ENCODE results near the gene MTCL1. TPM values are rescaled to one million over a fixed set of nuclear protein-coding genes. Genes with fewer than 3 reads are reported as not detected.

MTCL1 gene
- total RNA-seq, 1 donor from 2014 or later = 7.7 TPM

DNA sequence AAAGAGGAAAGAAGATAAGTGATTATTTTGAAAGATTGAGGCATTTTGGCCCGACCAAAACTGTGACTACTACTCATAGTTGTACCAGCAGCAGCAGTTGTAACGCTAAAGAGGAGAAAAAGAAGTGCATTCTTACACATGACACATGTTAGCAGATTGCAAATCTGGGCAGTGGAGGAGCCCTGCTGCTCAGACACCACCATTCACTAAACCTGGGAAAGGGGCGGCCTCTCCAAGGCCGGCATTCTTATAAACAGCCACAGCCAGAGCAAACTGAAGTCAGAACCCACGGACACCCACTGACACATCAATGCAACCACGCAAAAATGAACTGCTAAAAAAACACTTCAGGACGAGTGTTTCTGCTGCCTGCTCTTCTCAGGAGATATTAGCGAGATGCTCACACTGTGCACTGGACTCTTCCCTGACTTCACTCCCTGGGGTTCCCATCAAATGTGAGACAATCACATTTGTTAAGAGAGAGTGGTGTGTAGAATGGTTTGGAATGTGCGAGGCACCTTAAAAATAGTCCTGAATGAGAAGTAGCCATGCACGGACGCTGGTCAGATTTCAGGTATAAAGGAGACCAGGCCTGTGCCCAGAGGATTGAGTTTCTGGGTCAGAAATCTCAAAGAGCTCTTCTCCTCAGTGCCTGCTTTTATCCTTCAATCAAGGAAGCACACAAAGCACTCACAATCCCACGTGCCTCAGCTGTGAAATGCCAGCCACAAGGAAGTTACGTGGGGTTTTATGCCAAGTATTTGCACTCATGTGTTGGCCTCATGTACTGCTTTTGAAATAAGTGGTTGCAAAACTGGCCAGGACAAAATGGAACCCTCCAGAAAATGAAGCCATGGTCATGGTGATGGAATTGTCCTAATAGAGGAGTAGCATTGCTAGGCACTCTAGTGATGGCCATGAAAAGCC, 83.4 kb downstream of the MTCL1 start:
- no peak for DNase-seq (ENCODE audit: low read depth in 2 of 2)

DNA sequence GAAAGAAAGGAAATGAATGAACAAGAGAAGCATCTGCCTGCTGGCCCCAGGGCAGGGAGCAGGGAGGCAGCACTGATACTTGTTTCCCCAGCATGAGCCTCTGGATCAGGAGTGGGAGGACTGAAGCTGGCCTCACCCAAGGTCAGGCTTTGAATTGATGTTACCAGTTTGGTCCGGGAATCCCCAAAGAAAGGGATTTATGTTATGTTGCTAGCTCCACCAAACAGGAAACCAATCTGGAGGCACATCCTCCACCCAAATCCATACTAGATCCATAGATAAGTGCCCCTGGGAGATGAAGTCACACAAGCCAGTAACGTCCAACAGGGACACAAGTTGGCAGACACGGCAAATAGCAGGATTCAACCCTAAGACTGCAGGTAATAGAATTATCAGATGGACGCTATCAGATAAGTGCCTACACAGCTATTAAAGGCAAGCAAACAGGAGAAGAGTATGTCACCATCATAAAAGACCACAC, 85.9 kb downstream of the MTCL1 start:
- DNase-seq (ENCODE audit: low read depth in 2 of 2) = peak; percentile 72 to 78

DNA sequence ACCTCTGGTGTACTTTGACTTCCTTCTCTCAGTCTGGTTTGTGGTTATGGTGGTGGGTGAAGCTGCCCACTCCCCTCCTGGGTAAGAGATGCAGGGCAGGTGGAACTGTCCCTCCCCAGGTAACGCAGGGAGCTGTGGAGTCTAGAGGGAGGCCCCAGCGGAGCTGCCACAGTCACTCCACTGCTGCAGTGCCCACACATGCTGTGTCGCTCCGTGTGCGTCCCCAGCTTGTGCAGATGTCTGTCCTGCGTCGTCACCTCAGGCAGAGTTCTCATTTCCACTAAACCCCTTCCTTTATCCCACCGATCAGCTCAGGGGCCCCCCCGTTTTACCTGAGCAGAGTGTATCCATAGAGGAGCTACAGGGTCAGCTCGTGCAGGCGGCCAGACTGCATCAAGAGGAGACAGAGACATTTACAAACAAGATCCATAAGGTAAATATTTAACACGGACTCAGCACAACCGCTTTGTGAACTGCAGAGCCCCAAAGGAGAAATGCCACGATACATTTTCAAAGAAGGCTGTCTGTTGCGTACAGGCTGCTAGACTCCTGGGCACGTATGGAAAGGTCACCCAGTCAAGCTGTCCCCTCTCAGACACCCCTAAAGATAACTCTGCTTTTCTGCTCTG, 87.4 kb downstream of the MTCL1 start:
- no peak for DNase-seq (ENCODE audit: low read depth in 2 of 2)

DNA sequence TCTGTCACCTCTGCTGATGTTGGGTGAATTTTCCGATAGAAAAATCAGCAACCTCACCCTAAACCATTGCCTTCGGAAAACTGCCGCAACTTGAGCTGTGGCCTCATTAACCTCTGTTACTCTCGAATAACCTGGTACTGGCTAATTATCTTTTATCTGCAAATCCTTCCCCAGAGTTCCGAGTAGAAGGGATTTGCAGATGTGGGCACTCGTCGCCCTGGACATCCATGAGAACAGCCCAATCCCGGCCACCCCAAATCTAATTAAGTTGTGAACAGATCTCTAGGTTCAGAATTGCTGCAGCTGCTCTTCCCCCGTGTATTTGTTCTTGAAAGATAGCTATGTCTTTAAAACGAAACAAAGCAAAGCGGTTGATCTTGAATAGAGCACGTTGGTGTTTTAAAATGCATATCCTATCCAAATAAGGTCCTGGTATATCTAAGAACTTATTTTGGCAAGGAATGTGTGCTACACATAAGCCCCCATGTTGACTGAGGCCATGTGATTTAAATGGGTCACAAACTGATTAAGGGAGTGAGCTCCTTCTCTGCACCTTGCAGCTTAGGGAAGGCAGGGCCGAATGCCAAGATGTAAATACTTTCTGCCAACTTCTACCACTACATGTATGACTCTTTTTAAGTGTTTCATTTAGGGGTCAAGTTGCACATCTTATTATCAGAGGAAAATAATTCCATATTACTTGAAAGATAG, 88.2 kb downstream of the MTCL1 start:
- DNase-seq (ENCODE audit: low read depth in 2 of 2) = no peak

- peak in 1 of 2 donors; percentile 60 for DNase-seq (ENCODE audit: low read depth in 2 of 2)
Observed at GRCh38 chr18:8794156-8794933, 89.0 kb downstream of the MTCL1 start.

DNA sequence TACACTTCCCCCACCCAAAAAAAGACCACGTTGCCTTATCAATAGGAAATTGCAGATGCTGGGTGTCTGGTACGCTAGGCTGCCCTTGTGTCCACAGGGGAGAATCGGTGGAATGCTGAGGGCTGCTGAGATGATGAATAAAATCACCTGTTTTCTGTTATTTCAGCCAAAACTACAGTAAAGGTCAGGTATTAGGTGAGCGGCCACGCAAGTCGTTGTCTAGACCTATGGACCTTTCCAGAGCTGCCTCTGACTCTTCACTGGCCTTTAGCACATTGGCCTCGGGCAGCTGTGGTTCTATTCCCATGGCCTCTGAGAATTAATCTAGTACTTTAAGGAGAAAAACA, 89.6 kb downstream of the MTCL1 start:
- no peak for DNase-seq (ENCODE audit: low read depth in 2 of 2)

GRCh38 chr18:8795586-8796325, 90.4 kb downstream of the MTCL1 start:
- peak in 1 of 2 donors; percentile 46 for DNase-seq (ENCODE audit: low read depth in 2 of 2)

DNA sequence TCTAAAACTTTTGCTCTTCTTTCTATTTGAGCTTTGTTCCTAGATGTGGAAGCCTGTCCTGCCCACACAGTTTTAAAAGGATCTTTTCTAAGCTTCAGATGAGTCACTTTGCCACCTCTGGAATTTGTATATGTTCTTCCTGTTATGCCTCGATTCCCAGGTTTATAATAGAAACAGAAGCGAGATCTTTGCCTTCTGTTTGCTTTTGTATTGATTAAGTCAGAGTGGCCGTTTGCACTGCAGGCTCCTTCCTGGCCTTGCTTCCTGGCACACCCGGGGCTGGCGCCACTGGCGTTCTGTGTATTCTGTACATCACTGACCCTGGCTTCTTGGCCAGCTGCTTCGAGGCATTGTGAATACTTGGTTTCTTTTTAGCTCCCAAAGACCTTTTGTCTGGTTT, 91.8 kb downstream of the MTCL1 start:
- peak in 1 of 2 donors; percentile 54 for DNase-seq (ENCODE audit: low read depth in 2 of 2)

DNA sequence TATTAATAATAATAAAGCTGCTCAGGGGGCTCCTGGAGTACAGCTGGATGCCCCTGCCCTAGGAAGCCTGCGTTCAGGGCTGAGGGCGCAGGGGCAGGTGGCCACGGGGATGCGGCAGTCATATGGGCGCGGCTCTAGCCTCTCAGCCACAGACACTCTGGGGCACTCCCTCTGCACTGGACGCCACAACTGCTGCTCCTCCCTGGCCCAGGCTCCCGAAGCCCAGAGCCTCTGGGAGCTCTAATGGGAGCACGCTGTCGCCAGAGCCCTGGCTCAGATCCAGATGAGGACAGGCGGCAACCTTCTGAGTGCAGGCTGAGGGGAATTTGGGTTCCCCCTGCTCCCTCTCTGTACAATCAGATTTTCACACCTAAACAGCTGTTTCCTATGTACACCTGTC, 93.6 kb downstream of the MTCL1 start:
- DNase-seq (ENCODE audit: low read depth in 2 of 2) = no peak

DNA sequence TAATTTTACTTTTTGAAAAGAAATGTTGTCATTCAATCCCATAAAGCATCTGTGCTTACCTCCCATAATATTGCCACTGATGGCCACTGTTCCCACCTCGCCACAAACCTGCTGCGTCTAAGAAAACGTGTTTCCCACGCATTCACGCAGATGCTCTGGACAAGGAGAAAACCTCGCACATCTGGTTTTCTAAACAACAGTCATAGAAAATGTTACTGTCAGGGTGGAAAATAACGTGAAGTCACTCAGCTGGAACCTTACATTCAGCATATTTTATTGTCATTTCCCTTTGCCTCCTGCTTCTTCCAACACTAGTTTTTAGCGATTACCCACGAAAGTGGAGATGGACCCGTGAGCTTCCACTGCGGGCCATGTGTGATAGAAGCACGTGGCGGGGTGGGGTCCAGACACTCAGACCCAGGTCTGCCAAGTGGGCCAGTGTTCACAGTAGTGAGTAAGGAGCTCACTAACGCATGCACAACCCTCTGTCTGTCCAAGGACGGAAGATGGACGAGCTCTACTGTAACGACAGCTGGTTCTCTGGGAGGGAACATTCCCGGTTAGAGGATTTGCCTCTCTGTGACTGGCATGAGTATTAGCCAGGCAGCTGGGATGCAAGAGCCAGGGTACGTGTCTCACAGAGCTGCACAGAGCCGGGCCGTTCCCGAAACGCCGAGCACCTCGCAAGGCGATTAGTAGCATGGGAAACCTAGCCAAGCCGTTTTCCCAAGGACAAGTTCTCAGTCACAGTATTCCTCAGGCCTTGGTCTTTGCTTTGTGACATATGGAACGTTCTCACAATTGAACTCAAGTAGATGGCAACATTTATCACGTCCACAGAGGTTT, 94.5 kb downstream of the MTCL1 start:
- no peak for DNase-seq (ENCODE audit: low read depth in 2 of 2)

DNA sequence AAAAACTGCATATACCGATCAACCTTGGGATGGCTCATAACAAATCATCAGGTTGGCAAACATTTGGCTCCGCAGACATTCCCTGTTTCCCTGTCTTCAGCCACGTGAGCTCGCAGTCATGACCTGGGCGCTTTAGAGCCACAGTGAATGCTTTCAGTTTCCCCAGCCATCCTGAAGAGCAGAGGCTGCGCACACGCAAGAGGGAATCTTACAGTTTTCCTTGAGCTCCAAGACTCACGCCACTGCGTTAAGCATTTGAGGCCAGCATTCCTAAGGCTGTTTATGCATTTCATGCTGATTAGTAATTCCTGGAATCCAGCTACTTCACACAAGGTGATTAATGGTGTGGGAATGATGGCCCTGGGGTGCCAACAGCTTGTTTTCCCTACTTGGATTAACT, 95.1 kb downstream of the MTCL1 start:
- DNase-seq (ENCODE audit: low read depth in 2 of 2) = peak in 1 of 2 donors; percentile 89

DNA sequence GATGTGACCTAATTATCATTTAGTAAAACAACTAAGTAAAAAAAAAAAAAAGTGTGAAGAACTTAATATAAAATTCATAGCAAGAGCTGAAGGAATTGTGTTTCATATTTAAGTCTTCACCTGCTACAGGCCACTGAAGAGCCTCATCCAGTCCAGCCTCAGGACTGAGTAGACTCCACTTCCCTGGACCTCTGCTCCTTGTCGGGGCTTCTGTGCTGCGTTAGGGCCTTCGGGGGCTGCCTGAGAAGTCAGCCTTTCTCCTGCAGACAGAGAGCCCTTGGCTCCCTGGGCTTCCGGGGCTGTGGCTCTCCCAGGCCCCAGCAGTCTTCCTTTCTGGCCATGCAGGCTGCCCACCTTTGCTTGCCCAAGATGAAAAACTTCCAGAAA, 95.5 kb downstream of the MTCL1 start:
- DNase-seq (ENCODE audit: low read depth in 2 of 2) = peak in 1 of 2 donors; percentile 7

DNA sequence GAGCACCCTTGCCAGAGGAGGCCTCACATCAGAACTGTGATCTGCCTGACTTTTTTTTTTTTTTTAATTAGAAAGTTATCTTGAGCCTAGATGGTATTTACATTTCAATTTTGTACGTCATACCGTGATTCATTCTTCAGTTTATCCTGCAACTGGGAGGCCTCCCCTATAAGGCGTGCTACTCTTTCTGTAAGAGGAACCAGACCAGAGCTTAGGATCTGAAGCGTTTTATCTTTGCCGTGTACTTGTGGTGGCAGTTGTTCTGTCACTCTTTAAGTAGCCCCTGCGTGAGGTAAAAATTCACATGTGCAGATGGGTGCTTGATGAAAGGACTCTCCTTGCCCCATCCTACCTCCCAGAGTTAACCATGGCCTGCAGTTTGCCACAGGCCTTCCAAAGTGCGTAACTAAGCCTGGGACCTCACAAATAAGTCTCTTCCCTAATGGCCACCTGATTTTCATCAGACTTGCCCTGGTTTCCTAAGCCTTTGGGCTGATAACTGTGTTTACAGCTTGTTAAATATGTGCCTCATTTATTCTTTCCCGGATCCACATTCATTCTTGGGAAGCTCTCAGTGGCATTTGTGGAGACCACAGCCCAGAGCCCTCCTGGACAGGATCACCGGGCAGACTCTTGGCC, 96.0 kb downstream of the MTCL1 start:
- peak in 1 of 2 donors; percentile 62 for DNase-seq (ENCODE audit: low read depth in 2 of 2)

DNA sequence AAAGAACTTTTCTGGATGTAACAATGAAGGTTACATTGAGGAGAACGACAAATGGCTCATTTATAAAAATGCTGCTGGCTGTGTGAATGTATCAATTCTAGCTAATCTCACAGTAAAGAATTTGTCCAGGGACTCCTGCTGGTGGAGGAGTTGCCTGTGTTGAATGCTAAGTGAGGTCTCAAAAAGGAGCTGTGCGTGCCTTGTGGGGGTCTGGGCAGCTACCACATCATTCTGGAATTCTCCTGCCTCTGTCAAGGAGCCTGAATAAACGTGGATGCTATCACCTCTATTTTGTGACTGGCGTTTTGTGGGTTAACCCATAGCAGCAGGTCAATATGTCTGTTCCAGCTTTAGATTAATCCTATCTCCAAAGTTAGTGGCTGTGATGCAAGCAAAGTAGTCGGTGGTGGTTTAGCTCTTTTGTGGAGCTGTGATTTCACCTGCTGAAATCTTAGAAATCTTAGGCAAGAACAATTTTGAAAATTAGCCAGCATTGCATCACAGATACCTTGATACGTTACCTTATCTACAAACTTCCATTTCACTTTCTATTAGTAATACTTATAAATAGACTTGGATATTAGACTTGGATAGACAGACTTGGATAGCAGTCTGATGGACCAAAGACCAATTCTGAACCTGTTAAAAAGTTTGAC, 96.8 kb downstream of the MTCL1 start:
- no peak for DNase-seq (ENCODE audit: low read depth in 2 of 2)

DNA sequence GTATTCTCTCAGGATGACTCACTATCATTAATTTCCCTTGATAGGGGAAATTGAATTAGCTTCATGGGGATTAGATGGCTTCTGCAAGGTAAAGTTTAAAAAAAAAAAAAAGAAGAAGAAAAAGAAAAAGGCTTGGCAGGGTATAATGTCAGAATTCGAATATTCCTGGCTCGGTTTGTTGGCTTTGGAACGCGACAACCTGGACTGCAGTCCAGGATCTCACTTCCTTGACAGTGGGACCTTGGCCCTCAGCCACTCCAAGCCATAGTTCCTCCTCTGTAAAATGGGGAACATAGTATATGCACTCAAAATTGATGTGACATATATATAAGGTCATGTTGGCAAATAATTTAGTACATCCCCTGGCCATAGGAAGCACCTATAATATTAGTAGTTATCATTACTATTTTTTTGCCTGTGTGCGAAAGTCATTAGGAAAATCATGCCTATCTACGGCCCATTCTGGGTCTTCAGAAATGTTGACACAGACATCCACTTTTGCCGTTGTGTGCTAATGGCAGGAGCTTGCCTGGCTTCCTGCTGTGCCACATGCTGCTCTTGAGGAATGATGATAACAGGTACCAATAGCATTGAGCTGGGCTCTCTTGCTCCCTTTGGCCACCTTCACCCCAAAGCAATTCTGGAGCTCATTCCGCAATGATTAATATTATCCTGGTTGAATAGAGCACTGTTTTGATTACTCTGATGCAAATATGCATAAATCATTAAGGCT, 97.9 kb downstream of the MTCL1 start:
- no peak for DNase-seq (ENCODE audit: low read depth in 2 of 2)

- DNase-seq (ENCODE audit: low read depth in 2 of 2) = no peak
Observed at GRCh38 chr18:8803957-8804356, 98.6 kb downstream of the MTCL1 start.

DNA sequence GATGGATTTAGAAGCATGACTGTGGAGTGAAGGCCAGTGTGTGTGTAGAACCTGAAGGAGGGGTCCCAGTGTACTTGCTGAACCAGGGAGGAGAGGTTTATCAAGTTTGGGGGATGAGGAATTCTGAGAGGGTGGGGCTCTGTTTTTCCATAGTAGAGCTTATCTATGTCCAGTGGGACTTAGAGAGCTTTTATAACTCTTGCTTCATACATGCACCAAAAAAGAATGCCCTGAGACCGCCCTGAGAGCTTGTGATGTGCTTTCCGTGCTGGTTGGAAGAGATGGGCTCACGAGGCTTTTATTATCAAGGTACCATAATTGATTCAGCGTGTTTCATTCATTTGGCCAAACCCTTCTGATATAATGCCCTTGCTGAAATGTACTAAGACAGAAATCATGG, 100.2 kb downstream of the MTCL1 start:
- no peak for DNase-seq (ENCODE audit: low read depth in 2 of 2)
